ENCODE measurements around the gene CPA2.
"Not testable (repeated sequence)": the region's sequence is repeated elsewhere in the genome, so short reads cannot be mapped to it uniquely, and the experiment has no call there.

CPA2 gene

GRCh38 chr7:130266258-130266960 is at the start of gene CPA2:
Gene CPA2, plus strand, starts transcription at chr7:130266863. Its CDS starts 19 bp downstream, at chr7:130266882.
- no peaks in the 10 kb centered on the region for H3K9me3 ChIP-seq
- H3K36me3 ChIP-seq (replicated peaks) = no peaks in the 10 kb centered on the region
- no peaks in the 10 kb centered on the region for H3K27me3 ChIP-seq (ENCODE audit: low read depth)
- in situ Hi-C loops (cut with MboI; ENCODE audit: low sequenced_read_pairs) = no loop called here
- DNase-seq (ENCODE audit: low spot score in 2 of 2) = no peak
- peaks cover 22% of the 10 kb centered on the region for H3K4me1 ChIP-seq
- no peak within 1 kb of the TSS for H3K4me3 ChIP-seq

DNA sequence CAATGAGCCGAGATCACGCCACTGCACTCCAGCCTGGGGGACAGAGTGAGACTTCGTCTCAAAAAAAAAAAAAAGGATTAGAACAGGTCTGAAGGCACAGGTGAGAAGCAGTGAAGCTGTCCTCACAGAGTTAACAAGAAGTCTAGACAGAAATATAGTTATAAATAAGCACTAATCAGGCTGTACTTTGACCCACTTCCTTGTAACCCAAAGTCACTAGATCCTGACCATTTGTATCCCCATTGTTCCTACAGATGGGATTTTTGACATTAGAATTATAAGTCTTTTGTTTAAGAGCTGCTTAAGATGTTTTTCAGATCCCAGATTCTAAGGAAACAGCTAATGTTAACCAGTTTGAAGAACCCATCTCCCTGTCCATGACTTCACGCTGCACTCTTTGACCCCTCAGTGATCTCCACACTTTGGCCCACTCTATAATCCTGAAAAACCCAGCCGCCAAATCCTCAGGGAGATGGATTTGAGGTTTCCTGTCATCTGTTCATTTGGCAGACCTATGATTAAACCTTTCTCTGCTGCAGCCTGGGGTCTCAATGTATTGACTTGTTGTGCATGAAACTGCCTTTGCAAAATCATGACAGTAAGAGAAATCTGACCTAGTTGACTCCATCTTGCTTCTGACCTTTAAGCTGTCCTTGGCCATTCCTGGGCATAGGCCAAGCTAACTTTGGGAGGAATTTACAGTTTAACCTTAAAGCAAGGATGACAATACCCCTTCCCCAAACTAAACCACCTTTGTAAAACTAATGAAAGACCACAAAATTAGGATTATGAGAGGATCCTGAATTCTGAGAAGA is 47.6 kb upstream of the CPA2 start:
- Histone ChIP-seq H3K27me3 (ENCODE audit: low read depth) (no peaks in the 10 kb centered on the region), H3K9me3 (no peaks in the 10 kb centered on the region; the same call in 1 of the 2 replicates), H3K36me3 (replicated peaks) (no peaks in the 10 kb centered on the region), H3K4me1 (no peaks in the 10 kb centered on the region), H3K4me3 (no peak overlapping the region)
- no peak for DNase-seq (ENCODE audit: low spot score in 2 of 2)
- in situ Hi-C loops (cut with MboI; ENCODE audit: low sequenced_read_pairs) = no loop called here

DNA sequence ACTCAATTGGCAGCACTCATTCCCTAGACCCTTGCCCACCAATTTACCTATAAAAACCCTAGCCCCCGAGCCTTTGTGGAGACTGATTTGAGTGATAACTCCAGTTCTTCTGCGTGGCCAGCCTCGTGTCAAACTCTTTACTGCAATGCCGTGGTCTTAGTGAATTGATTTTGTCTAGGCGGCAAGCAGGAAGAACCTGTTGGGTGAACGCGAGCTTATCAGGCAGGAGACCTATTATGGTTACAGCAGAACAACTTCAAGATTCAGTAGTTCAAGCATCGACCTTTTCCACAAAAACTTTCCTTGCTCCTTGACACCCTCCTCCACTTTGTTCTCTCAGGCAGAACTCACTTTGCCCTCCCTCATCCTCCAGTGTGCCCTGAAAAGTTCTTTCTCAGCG is 46.8 kb upstream of the CPA2 start:
- no peaks in the 10 kb centered on the region for H3K27me3 ChIP-seq (ENCODE audit: low read depth)
- no peak for DNase-seq (ENCODE audit: low spot score in 2 of 2)
- H3K4me1 ChIP-seq = no peaks in the 10 kb centered on the region
- H3K36me3 ChIP-seq (replicated peaks) = no peaks in the 10 kb centered on the region
- H3K4me3 ChIP-seq = no peak overlapping the region
- no peaks in the 10 kb centered on the region; the same call in 1 of the 2 replicates for H3K9me3 ChIP-seq
- in situ Hi-C loops (cut with MboI; ENCODE audit: low sequenced_read_pairs) = no loop called here

DNA sequence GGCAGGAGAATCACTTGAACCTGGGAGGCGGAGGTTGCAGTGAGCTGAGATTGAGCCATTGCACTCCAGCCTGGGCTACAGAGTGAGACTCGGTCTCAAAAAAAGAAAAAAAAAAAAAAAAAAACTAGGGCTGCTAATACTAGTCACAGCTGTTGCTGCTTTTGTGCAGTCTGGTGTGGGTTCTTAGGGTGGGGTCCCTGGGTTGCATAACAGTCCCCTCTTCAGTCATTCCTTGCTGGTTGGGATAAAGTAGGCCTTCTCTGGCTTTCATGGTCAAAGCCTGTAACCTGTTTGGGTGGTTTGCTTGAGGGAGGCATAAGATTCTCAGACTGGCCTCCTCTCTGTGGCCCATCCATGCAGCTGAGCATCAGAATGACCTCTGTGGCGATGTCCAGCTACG is 44.9 kb upstream of the CPA2 start:
- no peak overlapping the region for H3K4me3 ChIP-seq
- in situ Hi-C loops (cut with MboI; ENCODE audit: low sequenced_read_pairs) = no loop called here
- no peaks in the 10 kb centered on the region; the same call in 1 of the 2 replicates for H3K9me3 ChIP-seq
- no peak for DNase-seq (ENCODE audit: low spot score in 2 of 2)
- no peaks in the 10 kb centered on the region for H3K27me3 ChIP-seq (ENCODE audit: low read depth)
- no peaks in the 10 kb centered on the region for H3K36me3 ChIP-seq (replicated peaks)
- no peaks in the 10 kb centered on the region for H3K4me1 ChIP-seq

DNA sequence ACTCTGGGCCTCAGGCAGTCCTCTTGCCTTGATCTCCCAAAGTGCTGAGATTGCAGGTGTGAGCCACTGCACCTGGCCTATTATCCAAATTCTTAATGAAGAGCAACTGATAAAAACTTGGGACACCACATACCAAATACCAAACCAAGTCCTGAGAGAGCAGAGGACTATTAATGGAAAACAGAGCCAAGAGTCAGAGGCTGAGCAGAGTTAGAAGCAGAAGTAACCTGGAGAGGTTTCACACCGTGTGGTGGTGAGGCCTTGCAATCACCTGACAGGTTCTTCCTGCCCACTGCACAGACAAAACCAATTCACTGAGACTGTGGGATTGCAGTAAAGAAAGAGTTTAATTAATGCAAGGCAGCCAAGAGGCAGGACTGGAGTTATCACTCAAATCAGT is 43.0 kb upstream of the CPA2 start:
- peaks cover 13% of the 10 kb centered on the region for H3K4me1 ChIP-seq
- no peaks in the 10 kb centered on the region; the same call in 1 of the 2 replicates for H3K9me3 ChIP-seq
- in situ Hi-C loops (cut with MboI; ENCODE audit: low sequenced_read_pairs) = no loop called here
- H3K36me3 ChIP-seq (replicated peaks) = no peaks in the 10 kb centered on the region
- H3K4me3 ChIP-seq = no peak overlapping the region
- no peak for DNase-seq (ENCODE audit: low spot score in 2 of 2)
- H3K27me3 ChIP-seq (ENCODE audit: low read depth) = no peaks in the 10 kb centered on the region

DNA sequence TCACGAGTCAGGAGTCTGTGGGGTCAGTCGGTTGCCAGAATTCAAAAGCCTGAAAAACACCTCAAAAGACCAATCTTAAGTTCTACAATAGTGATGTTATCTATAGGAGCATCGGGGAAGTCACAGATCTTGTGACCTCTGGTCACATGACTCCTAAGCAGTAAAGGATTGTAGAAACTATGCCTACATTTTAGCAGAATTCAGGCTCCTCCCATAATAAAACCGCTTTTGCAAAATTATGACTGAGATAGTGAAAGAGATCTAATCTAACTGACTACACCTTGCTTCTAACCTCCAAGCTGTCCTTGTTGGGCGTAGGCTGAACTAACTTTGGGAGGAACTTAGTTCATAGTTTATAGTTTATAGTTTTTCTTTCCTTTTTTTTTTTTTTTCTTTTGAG is 42.5 kb upstream of the CPA2 start:
- no peaks in the 10 kb centered on the region for H3K36me3 ChIP-seq (replicated peaks)
- DNase-seq (ENCODE audit: low spot score in 2 of 2) = no peak
- in situ Hi-C loops (cut with MboI; ENCODE audit: low sequenced_read_pairs) = no loop called here
- no peaks in the 10 kb centered on the region for H3K27me3 ChIP-seq (ENCODE audit: low read depth)
- H3K9me3 ChIP-seq = no peaks in the 10 kb centered on the region; the same call in 1 of the 2 replicates
- H3K4me3 ChIP-seq = no peak overlapping the region
- peaks cover 19% of the 10 kb centered on the region for H3K4me1 ChIP-seq

DNA sequence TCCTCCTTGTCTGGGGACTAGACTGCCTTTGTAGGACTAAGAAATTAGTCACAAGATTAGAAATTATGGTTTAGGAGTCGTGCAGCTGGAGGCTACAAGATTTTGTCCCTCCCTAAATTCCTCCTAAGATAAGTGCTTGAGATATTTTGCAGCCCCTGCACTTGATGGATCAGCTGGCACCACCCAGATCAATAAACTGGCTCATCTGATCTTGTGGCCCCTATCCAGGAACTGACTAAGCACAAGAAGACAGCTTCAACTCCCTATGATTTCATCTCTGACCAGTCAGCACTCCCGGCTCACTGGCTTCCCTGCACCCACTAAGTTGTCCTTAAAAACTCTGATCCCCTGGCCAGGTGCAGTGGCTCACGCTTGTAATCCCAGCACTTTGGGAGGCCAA is 41.7 kb upstream of the CPA2 start:
- peaks cover 23% of the 10 kb centered on the region for H3K4me1 ChIP-seq
- in situ Hi-C loops (cut with MboI; ENCODE audit: low sequenced_read_pairs) = loop anchor here (25.0 kb wide), 1 partner anchor 537 kb away; no protein-coding TSS in a partner anchor
- H3K27me3 ChIP-seq (ENCODE audit: low read depth); H3K9me3 ChIP-seq; H3K36me3 ChIP-seq (replicated peaks); DNase-seq (ENCODE audit: low spot score in 2 of 2); H3K4me3 ChIP-seq: not testable (repeated sequence)

GRCh38 chr7:130226333-130226732 is 40.3 kb upstream of the CPA2 start:
- H3K4me3 ChIP-seq = no peak overlapping the region
- no peaks in the 10 kb centered on the region; the same call in 1 of the 2 replicates for H3K9me3 ChIP-seq
- no peak for DNase-seq (ENCODE audit: low spot score in 2 of 2)
- H3K27me3 ChIP-seq (ENCODE audit: low read depth) = no peaks in the 10 kb centered on the region
- in situ Hi-C loops (cut with MboI; ENCODE audit: low sequenced_read_pairs) = loop anchor here (25.0 kb wide), 1 partner anchor 536 kb away; no protein-coding TSS in a partner anchor
- H3K4me1 ChIP-seq = peaks cover 23% of the 10 kb centered on the region
- no peaks in the 10 kb centered on the region for H3K36me3 ChIP-seq (replicated peaks)

GRCh38 chr7:130227883-130228575 is 38.6 kb upstream of the CPA2 start:
- Histone ChIP-seq H3K9me3 (no peaks in the 10 kb centered on the region; the same call in 1 of the 2 replicates), H3K36me3 (replicated peaks) (no peaks in the 10 kb centered on the region), H3K4me3 (no peak overlapping the region), H3K4me1 (peaks cover 23% of the 10 kb centered on the region), H3K27me3 (ENCODE audit: low read depth) (no peaks in the 10 kb centered on the region)
- peak; percentile 52 to 80 for DNase-seq (ENCODE audit: low spot score in 2 of 2)
- in situ Hi-C loops (cut with MboI; ENCODE audit: low sequenced_read_pairs) = loop anchor here (25.0 kb wide), 1 partner anchor 534 kb away; no protein-coding TSS in a partner anchor

DNA sequence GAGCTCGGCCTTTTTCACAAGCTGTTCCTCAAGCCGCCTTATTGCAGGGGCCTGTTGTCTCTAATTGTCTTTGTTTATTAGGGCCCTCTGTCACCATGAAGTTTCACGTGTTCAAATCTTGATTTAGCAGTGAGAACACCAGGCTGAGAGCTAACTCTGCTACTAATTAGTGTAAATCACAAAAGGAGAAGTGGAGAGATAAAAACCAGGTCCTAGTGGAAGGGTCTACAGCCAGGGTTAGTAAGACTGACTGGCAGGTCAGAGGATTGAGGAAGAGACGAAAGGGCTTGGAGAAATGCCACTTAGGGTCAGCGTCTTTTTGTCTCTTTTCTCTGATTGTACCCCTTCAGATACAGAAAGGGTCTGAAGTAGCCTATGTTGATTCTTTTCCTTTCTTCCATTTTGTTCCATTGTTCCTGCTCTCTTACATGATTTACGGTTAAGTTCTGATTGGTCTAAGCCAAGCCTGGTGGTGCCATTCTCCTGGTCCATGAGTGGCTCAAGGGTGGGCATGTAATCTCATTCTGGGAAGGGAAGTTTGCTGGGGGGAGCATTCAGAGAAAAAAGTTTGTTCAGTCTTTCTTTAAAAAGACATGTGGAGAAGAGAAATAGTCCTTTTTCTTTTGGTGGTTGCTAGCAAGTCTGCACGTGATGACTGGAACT is 37.7 kb upstream of the CPA2 start:
- peaks cover 23% of the 10 kb centered on the region for H3K4me1 ChIP-seq
- H3K9me3 ChIP-seq = no peaks in the 10 kb centered on the region
- in situ Hi-C loops (cut with MboI; ENCODE audit: low sequenced_read_pairs) = loop anchor here (25.0 kb wide), 1 partner anchor 533 kb away; no protein-coding TSS in a partner anchor
- H3K27me3 ChIP-seq (ENCODE audit: low read depth) = no peaks in the 10 kb centered on the region
- no peak overlapping the region for H3K4me3 ChIP-seq
- DNase-seq (ENCODE audit: low spot score in 2 of 2) = no peak
- no peaks in the 10 kb centered on the region for H3K36me3 ChIP-seq (replicated peaks)

GRCh38 chr7:130229981-130230380 is 36.7 kb upstream of the CPA2 start:
- in situ Hi-C loops (cut with MboI; ENCODE audit: low sequenced_read_pairs) = loop anchor here (25.0 kb wide), 1 partner anchor 532 kb away; no protein-coding TSS in a partner anchor
- peaks cover 23% of the 10 kb centered on the region for H3K4me1 ChIP-seq
- H3K27me3 ChIP-seq (ENCODE audit: low read depth); H3K4me3 ChIP-seq; H3K9me3 ChIP-seq; DNase-seq (ENCODE audit: low spot score in 2 of 2); H3K36me3 ChIP-seq (replicated peaks): not testable (repeated sequence)

DNA sequence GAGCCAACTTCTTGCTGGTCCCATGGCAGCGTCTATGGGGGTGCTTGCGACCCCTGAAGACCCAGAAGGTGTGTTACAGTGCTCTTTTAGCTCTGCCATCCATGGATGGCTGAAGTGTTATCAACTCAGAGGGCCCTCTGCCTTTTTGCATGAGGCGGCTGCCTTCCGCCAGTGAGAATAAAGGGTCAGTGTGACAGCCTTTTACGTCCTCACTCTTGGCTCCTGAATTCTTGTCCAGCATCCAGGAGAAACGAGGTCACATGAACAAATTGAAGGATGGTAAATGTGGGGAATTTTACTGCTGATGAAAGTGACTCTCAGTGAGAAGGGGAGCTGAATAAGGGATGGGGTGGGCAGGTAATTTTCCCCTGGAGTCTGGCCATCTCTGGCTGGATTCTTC is 34.9 kb upstream of the CPA2 start:
- Histone ChIP-seq H3K4me1 (peaks cover 23% of the 10 kb centered on the region), H3K27me3 (ENCODE audit: low read depth) (no peaks in the 10 kb centered on the region), H3K36me3 (replicated peaks) (no peaks in the 10 kb centered on the region), H3K4me3 (no peak overlapping the region), H3K9me3 (no peaks in the 10 kb centered on the region)
- no peak for DNase-seq (ENCODE audit: low spot score in 2 of 2)
- in situ Hi-C loops (cut with MboI; ENCODE audit: low sequenced_read_pairs) = loop anchor here (25.0 kb wide), 1 partner anchor 531 kb away; no protein-coding TSS in a partner anchor

GRCh38 chr7:130232209-130232608 is 34.5 kb upstream of the CPA2 start:
- Histone ChIP-seq H3K36me3 (replicated peaks) (no peaks in the 10 kb centered on the region), H3K27me3 (ENCODE audit: low read depth) (no peaks in the 10 kb centered on the region), H3K4me3 (no peak overlapping the region), H3K4me1 (peaks cover 23% of the 10 kb centered on the region), H3K9me3 (no peaks in the 10 kb centered on the region)
- in situ Hi-C loops (cut with MboI; ENCODE audit: low sequenced_read_pairs) = loop anchor here (25.0 kb wide), 1 partner anchor 530 kb away; no protein-coding TSS in a partner anchor
- DNase-seq (ENCODE audit: low spot score in 2 of 2) = no peak
